Neural crest cell (in vitro differentiated cells): Measurements from ENCODE around the gene COX14. TPM values are rescaled to one million over a fixed set of nuclear protein-coding genes. Genes with fewer than 3 reads are reported as not detected.
"Not testable (repeated sequence)": the region's sequence is repeated elsewhere in the genome, so short reads cannot be mapped to it uniquely, and the experiment has no call there.

Experiments used
- DNase-seq: peaks from one replicate; pipeline ENCODE4 v3.0.0; 2021; ENCODE audit warnings: low read depth, mixed read lengths, low spot score
- H3K27ac Mint-ChIP-seq: one replicate; pipeline ENCODE4 v1.8.0; 2021; ENCODE audit warnings: mild to moderate bottlenecking, mixed read lengths; ENCODE audit not compliant: unreplicated experiment
- H3K27me3 Mint-ChIP-seq: 2 replicates; pipeline ENCODE4 v1.8.0; 2021; ENCODE audit warnings: low read depth, mild to moderate bottlenecking, mixed read lengths
- H3K36me3 Mint-ChIP-seq: 2 replicates; pipeline ENCODE4 v1.8.0; 2021; ENCODE audit warnings: low read depth, mild to moderate bottlenecking, mixed read lengths
- H3K4me1 Mint-ChIP-seq: 2 replicates; pipeline ENCODE4 v1.8.0; 2021; ENCODE audit warnings: mixed read lengths
- H3K4me3 Mint-ChIP-seq: one replicate; pipeline ENCODE4 v1.8.0; 2021; ENCODE audit warnings: mild to moderate bottlenecking, mixed read lengths
- H3K9me3 Mint-ChIP-seq: 2 replicates; pipeline ENCODE4 v1.8.0; 2021; ENCODE audit warnings: mixed read lengths
- CTCF ChIP-seq: fragments of 200-600 bp; sonication (generic); conservative IDR thresholded peaks from 2 replicates; pipeline ENCODE4 v1.5.0; 2021; ENCODE audit warnings: antibody characterized with exemption, mild to moderate bottlenecking
- total RNA-seq: library from RNA; stranded (reverse); gene quantifications from 2 replicates; pipeline ENCODE4 v1.2.1, GENCODE V29; 2021

Gene COX14
- total RNA-seq, 1 donor from 2014 or later: 22.4 TPM

DNA sequence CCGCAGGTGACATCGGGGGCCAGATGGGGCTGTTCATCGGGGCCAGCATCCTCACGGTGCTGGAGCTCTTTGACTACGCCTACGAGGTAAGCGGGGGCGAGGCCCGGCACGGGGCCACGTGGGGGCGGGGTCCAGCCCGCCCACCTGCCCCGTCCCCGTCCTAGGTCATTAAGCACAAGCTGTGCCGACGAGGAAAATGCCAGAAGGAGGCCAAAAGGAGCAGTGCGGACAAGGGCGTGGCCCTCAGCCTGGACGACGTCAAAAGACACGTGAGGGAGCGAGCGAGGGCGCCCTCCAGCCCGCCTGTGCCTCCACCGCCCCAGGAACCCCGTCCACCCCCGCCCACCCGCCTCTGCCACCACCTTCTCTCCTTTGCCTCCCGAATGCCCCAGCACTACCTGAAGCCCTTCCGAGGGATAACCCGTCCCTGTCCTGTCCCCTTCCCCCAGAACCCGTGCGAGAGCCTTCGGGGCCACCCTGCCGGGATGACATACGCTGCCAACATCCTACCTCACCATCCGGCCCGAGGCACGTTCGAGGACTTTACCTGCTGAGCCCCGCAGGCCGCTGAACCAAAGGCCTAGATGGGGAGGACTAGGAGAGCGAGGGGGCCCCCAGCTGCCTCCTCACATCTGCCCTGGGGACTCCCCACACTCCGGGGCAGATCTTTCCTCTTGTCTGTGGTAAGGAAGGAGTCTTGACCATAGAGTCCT lies 30.8 kb upstream of the COX14 start:
- TF ChIP-seq CTCF: no peak
- DNase-seq: no peak
- Mint-ChIP-seq H3K36me3 (no peaks in the 10 kb centered on the region), H3K27me3 (no peaks in the 10 kb centered on the region), H3K4me1 (peaks cover 20% of the 10 kb centered on the region), H3K4me3 (peak overlapping the region; percentile 38), H3K9me3 (no peaks in the 10 kb centered on the region), H3K27ac (no peak overlapping the region)

- no peak for TF ChIP-seq CTCF
- H3K4me3 Mint-ChIP-seq: peak overlapping the region; percentile 75
- peak overlapping the region; percentile 58 for H3K27ac Mint-ChIP-seq
Observed at GRCh38 chr12:50082644-50083043, 29.4 kb upstream of the COX14 start.

DNA sequence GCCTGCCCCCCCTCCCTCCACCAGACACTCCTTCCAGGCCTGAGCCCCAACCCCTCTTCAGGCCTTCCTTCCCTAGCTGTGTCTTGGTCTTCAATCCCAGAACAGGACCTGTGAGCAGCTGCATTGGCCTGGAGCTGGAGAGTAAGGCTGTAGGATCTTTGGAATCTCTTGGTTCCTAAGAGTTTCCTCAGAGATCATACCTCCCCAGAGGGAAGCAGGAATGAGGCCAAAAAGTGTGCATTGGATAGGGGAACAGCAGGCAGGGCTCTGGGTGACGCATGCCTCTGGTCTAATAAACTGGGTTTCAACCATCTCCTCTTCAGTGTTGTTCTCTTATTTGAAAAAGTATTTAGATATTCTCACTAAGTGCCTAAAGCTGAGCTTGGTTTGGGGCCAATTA lies 28.7 kb upstream of the COX14 start:
- TF ChIP-seq CTCF: no peak
- Mint-ChIP-seq H3K4me1 (peaks cover 37% of the 10 kb centered on the region), H3K36me3 (no peaks in the 10 kb centered on the region), H3K27me3 (no peaks in the 10 kb centered on the region), H3K27ac (peak overlapping the region; percentile 1), H3K9me3 (no peaks in the 10 kb centered on the region), H3K4me3 (peak overlapping the region; percentile 85)
- DNase-seq: no peak

More at GRCh38 chr12:50082644-50083043, 29.4 kb upstream of the COX14 start:
- no peaks in the 10 kb centered on the region for H3K27me3 Mint-ChIP-seq
- H3K4me1 Mint-ChIP-seq: peaks cover 31% of the 10 kb centered on the region
- H3K9me3 Mint-ChIP-seq: no peaks in the 10 kb centered on the region
- no peaks in the 10 kb centered on the region for H3K36me3 Mint-ChIP-seq
- DNase-seq: no peak

DNA sequence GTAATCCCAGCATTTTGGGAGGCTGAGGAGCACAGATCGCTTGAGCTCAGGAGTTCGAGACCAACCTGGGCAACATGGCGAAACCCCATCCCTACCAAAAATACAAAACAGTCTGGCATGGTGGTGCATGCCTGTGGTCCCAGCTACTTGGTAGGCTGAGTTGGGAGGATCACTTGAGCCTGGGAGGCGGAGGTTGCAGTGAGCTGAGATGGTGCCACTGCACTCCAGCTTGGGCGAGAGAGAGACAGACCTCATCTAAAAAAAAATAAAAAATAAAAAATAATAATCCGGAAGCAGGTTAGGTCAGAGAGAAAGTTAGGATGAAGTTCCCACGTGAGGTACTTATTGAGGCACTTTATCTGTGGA lies 27.6 kb upstream of the COX14 start:
- H3K4me1 Mint-ChIP-seq: peaks cover 40% of the 10 kb centered on the region
- H3K9me3 Mint-ChIP-seq, DNase-seq, H3K27me3 Mint-ChIP-seq, H3K36me3 Mint-ChIP-seq: not testable (repeated sequence)
- H3K27ac Mint-ChIP-seq: peak overlapping the region; percentile 95
- H3K4me3 Mint-ChIP-seq: peak overlapping the region; percentile 97

DNA sequence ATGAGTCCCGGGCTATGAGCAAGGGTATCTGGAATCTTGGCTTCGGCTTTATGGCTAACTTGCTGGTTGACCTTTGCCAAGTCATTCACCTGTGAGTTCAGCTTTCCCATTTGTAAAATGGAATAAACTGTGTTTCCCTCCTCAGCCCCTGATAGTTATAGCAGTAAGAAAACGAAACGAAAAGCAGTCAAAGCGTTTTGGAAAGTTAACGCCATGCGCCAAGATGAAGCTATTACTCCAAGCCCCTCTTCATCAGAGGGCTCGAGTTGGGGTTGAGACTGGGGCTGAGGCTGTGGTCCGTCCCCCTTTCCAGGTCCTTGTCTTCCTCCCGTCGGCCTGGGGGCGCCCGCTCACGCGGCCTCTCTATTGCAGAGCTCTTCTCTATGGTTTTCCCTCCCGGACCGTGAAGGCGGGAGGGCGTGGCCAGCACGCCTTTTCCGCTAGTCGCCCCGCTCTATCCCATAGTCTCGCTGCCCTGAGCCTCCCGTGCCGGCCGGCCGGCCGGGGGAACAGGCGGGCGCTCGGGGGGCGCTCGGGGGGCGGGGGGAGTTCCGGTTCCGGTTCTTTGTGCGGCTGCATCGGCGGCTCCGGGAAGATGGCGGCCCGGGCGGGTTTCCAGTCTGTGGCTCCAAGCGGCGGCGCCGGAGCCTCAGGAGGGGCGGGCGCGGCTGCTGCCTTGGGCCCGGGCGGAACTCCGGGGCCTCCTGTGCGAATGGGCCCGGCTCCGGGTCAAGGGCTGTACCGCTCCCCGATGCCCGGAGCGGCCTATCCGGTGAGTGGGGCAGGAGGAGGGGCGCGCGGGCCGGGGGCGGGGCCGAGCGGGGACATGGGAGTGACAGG lies 27.0 kb upstream of the COX14 start, which contains the start of gene SMARCD1:
SMARCD1 (plus strand) TSS at position 568 of the 840 bp plus-strand sequence; CDS start at position 596, 28 bp downstream.
- Mint-ChIP-seq H3K4me3 (peak within 1 kb of the TSS; percentile 97), H3K27me3 (no peaks in the 10 kb centered on the region), H3K9me3 (no peaks in the 10 kb centered on the region), H3K4me1 (peaks cover 40% of the 10 kb centered on the region), H3K36me3 (peaks cover 3% of the 10 kb centered on the region), H3K27ac (peak within 1 kb of the TSS; percentile 95)
- peak; percentile 63 for TF ChIP-seq CTCF
- peak; percentile 84 for DNase-seq
